WTC11 (cell line): ENCODE results near the gene SRGAP2B.
"Not testable (repeated sequence)": the region's sequence is repeated elsewhere in the genome, so short reads cannot be mapped to it uniquely, and the experiment has no call there.

Experiments
- ATF1 ChIP-seq: sonication (generic); formaldehyde crosslinking; IDR thresholded peaks from 2 replicates; pipeline ENCODE4 v1.8.1; 2023; ENCODE audit warnings: mild to moderate bottlenecking, moderate library complexity, missing genetic modification reagents
- ATF3 ChIP-seq: sonication (generic); formaldehyde crosslinking; conservative IDR thresholded peaks from 2 replicates; pipeline ENCODE4 v1.8.1; 2022; ENCODE audit warnings: mild to moderate bottlenecking, missing genetic modification reagents
- CBFB ChIP-seq: sonication (generic); formaldehyde crosslinking; IDR thresholded peaks from 2 replicates; pipeline ENCODE4 v1.8.1; 2022; ENCODE audit warnings: mild to moderate bottlenecking, low read depth, missing genetic modification reagents
- CDX4 ChIP-seq: fragments of 250-450 bp; sonication (Bioruptor Pico); IDR thresholded peaks from 2 replicates; pipeline ENCODE4 v1.9.0; 2021; ENCODE audit warnings: moderate library complexity, mild to moderate bottlenecking, inconsistent platforms, borderline replicate concordance
- CTCF ChIP-seq: fragments of 200-600 bp; IDR thresholded peaks from 2 replicates; pipeline ENCODE4 v1.8.0; 2022; ENCODE audit warnings: antibody characterized with exemption
- E2F1 ChIP-seq: sonication (generic); formaldehyde crosslinking; IDR thresholded peaks from 2 replicates; pipeline ENCODE4 v1.8.0; 2022; ENCODE audit warnings: mild to moderate bottlenecking, missing genetic modification reagents
- FOXJ3 ChIP-seq: sonication (generic); formaldehyde crosslinking; IDR thresholded peaks from 2 replicates; pipeline ENCODE4 v1.9.0; 2021; ENCODE audit warnings: missing genetic modification reagents, mild to moderate bottlenecking, borderline replicate concordance
- GABPB1 ChIP-seq: sonication (generic); formaldehyde crosslinking; IDR thresholded peaks from 2 replicates; pipeline ENCODE4 v1.8.1; 2023; ENCODE audit warnings: mild to moderate bottlenecking, missing genetic modification reagents
- JAZF1 ChIP-seq: fragments of 250-450 bp; sonication (Bioruptor Pico); IDR thresholded peaks from 2 replicates; pipeline ENCODE4 v1.9.0; 2021; ENCODE audit warnings: moderate library complexity, mild to moderate bottlenecking, inconsistent platforms
- MAX ChIP-seq: sonication (generic); formaldehyde crosslinking; IDR thresholded peaks from 2 replicates; pipeline ENCODE4 v1.8.0; 2022; ENCODE audit warnings: mild to moderate bottlenecking, missing genetic modification reagents
- SP1 ChIP-seq: sonication (generic); formaldehyde crosslinking; conservative IDR thresholded peaks from 2 replicates; pipeline ENCODE4 v1.8.1; 2022; ENCODE audit warnings: missing genetic modification reagents
- ZNF138 ChIP-seq: sonication (generic); formaldehyde crosslinking; conservative IDR thresholded peaks from 2 replicates; pipeline ENCODE4 v1.8.1; 2022; ENCODE audit warnings: mild to moderate bottlenecking, moderate library complexity, missing genetic modification reagents

- TF ChIP-seq E2F1; ATF1 (CRISPR knock-in tag); CTCF; FOXJ3 (CRISPR knock-in tag); SP1 (CRISPR knock-in tag); CBFB (CRISPR knock-in tag); ATF3 (CRISPR knock-in tag); JAZF1 (CRISPR knock-in tag); ZNF138 (CRISPR knock-in tag); GABPB1 (CRISPR knock-in tag); CDX4 (CRISPR knock-in tag); MAX: not testable (repeated sequence)
Measured at GRCh38 chr1:144910729-144911128, 184.4 kb downstream of the SRGAP2B start.
